GM12865 (cell line): ENCODE results near the gene OTOP1.
"Not testable (repeated sequence)": the region's sequence is repeated elsewhere in the genome, so short reads cannot be mapped to it uniquely, and the experiment has no call there.

ENCODE experiments used
- DNase-seq: peaks from one replicate; pipeline ENCODE4 v3.0.0; 2010; ENCODE audit warnings: low read depth
- H3K4me3 ChIP-seq: 2 replicates; pipeline ENCODE4 v1.5.1; 2011; ENCODE audit warnings: mild to moderate bottlenecking, low read depth, low read length, control low read depth
- TF ChIP-seq, protein P1 (sequence below): IDR thresholded peaks from 2 replicates; pipeline ENCODE4 v1.5.1; 2011; ENCODE audit warnings: low read length, control low read depth, low read depth, inconsistent platforms; ENCODE audit not compliant: insufficient read depth; ENCODE audit errors: missing control alignments

The OTOP1 gene

DNA sequence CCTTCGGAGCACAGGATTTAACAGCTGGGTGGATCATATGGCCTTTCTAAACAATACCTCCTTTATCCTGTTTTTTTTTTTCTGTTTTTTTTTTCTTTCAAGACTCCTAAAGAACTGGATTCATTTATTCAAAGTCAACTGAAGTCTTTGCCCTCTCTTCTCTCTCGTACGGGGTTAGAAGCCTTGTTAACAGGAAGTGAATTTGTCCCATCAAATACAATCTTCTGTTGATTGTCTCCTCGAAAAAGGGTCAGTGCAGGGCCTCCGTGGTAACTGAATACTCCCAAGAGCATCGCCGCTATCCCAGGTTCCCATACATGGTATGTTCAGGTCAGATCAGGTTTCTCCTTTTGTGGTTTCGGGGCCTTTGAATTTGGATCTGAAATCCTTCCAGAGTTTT, 23.1 kb upstream of the OTOP1 start:
- no peak for DNase-seq
- TF ChIP-seq, protein P1, sequence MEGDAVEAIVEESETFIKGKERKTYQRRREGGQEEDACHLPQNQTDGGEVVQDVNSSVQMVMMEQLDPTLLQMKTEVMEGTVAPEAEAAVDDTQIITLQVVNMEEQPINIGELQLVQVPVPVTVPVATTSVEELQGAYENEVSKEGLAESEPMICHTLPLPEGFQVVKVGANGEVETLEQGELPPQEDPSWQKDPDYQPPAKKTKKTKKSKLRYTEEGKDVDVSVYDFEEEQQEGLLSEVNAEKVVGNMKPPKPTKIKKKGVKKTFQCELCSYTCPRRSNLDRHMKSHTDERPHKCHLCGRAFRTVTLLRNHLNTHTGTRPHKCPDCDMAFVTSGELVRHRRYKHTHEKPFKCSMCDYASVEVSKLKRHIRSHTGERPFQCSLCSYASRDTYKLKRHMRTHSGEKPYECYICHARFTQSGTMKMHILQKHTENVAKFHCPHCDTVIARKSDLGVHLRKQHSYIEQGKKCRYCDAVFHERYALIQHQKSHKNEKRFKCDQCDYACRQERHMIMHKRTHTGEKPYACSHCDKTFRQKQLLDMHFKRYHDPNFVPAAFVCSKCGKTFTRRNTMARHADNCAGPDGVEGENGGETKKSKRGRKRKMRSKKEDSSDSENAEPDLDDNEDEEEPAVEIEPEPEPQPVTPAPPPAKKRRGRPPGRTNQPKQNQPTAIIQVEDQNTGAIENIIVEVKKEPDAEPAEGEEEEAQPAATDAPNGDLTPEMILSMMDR = no peak
- H3K4me3 ChIP-seq = no peak overlapping the region

- DNase-seq, H3K4me3 ChIP-seq: not testable (repeated sequence)
Measured at GRCh38 chr4:4249342-4249741, 22.6 kb upstream of the OTOP1 start.

GRCh38 chr4:4248885-4249203, 22.1 kb upstream of the OTOP1 start:
- no peak for DNase-seq
- H3K4me3 ChIP-seq = peak overlapping the region; percentile 75
- TF ChIP-seq, protein P1 = no peak

DNA sequence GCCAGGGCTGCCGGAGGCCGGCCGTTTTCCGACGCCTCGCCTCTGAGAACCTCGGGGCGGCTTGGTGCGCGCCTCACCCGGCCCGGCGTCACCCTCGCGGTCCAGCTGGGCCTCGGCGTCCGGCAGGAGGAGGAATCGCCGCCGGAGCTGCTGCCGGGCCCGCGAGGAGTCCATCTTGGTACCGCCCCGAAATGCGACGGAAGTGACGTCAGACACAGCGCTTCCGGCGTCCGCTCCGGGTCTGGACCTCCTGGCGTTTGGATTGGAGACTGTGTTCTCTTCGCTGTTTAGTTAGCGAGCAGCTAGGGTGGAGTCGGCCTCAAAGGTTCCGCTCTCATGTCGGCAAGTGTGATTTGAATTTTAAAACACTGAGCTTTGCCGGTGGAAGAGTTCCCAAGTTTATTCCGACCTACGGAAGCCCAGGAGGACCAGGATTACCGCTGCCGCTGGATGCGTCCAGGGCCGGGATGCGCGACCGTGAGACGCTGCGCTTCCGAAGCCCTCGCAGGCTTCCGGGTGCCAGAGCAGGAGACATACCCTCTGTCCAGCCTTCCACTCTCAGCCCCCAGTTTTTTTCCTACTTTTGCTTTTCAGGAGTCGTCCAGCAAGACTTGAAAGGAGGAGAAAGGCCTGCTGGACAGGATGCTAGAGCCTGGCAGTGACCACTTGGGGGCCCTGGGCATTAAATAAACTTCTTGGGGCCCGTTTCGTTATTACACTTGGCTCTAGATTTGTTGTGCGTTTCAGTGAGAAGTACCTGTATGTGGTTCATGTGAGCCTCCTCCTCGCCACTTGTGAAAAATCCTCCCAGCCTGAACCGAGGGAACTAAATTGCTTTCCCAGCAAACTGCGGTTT, 21.5 kb upstream of the OTOP1 start, which contains the start of gene TMEM128:
TMEM128 (minus strand) TSS at position 195 of the 856 bp plus-strand sequence; CDS start at position 174, 21 bp downstream.
- DNase-seq = peak; percentile 95
- H3K4me3 ChIP-seq = peak within 1 kb of the TSS; percentile 75
- TF ChIP-seq, protein P1 = no peak

DNA sequence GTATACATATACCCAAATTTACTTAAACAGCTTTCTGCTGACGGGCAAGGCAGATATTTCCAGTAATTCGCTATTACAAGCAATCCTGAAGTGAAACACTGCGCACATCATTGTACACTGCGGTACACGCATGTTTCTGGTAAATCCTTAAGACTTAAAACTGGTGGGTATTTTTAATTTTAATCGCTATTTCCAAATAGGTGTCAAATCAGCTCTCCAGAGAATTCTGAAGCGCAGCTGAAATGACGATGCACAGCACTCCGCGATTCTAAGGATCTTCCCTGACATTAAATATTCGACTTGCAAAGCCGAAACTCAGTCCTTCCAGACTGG, 20.9 kb upstream of the OTOP1 start:
- H3K4me3 ChIP-seq = peak overlapping the region; percentile 75
- no peak for DNase-seq
- TF ChIP-seq, protein P1 = no peak

DNA sequence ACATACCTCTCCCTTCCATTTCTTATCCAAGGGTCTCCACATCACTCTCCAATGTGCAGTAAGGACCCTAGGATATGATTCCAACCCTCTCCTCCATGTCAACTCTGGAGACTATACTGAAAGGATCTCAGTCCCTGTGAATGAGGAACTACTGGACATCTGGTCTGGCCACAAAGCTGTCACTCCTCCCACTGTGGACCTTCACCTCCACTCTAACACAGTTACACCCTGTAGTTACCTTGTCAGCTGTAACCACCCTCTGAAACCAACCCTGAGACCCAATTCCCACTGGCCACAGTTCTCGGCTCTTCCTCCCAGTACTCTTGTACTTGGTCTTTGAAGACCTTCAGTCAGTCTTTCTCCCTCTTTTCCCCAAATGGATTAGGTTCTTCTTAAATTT, 18.4 kb upstream of the OTOP1 start:
- TF ChIP-seq, protein P1 = no peak
- DNase-seq = no peak
- H3K4me3 ChIP-seq = no peak overlapping the region

DNA sequence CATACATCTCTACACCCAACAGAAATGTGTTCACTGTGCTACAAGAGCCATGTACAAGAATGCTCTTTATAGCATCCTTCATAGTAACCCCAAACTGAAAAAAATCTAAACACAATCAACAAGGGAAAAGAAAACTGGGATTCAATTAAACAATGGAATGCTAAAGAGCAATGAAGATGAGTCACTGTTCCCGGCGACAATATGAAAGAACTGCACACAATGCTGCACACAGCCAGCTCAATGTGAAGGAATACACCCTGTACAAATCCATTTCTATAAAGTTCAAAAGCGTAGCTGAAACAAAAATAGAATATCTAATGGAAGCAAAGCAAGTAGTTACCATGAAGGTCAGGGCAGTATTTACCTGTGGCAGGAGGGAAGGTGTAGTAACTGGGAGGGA, 12.8 kb upstream of the OTOP1 start:
- not testable (repeated sequence) for H3K4me3 ChIP-seq, DNase-seq

GRCh38 chr4:4233610-4234009, 6.9 kb upstream of the OTOP1 start:
- TF ChIP-seq, protein P1 = no peak
- DNase-seq = no peak

More at GRCh38 chr4:4233610-4234009, 6.9 kb upstream of the OTOP1 start:
- no peak overlapping the region for H3K4me3 ChIP-seq
